Neural progenitor cell (in vitro differentiated cells): ENCODE data around the gene SRGAP2B.
"Not testable (repeated sequence)": the region's sequence is repeated elsewhere in the genome, so short reads cannot be mapped to it uniquely, and the experiment has no call there.

Source experiments
- EZH2 ChIP-seq: fragments of 200-600 bp; sonication (generic); IDR thresholded peaks from 2 replicates; pipeline ENCODE4 v1.6.1; 2017; ENCODE audit warnings: antibody characterized with exemption, mild to moderate bottlenecking, moderate library complexity
- EZH2phosphoT487 ChIP-seq: fragments of 200-600 bp; sonication (generic); IDR thresholded peaks from 2 replicates; pipeline ENCODE4 v1.6.1; 2017; ENCODE audit warnings: antibody characterized with exemption
- TF ChIP-seq, protein P1 (sequence below): fragments of 200-600 bp; sonication (generic); IDR thresholded peaks from 2 replicates; pipeline ENCODE4 v1.5.1; 2017; ENCODE audit warnings: antibody characterized with exemption, mild to moderate bottlenecking

DNA sequence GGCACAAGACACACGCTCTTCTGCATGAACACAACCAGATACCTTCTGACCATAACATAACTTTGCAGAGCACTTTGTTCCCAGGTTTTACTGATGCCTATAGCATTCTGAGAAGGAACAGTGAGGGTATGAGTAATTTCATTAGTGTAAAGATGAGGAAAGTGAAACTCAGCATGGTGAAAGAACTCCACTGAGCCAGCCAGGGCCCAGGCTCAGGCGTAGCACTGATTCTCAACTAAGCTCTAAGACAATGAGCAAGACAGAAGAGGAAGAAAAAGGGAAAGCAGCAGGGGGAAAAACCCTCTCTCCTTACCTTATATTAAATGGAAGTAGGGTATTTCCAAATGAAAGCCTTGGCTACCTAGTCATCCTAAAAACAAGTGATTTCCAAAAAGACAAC lies 155.1 kb downstream of the SRGAP2B start:
- TF ChIP-seq, protein P1, sequence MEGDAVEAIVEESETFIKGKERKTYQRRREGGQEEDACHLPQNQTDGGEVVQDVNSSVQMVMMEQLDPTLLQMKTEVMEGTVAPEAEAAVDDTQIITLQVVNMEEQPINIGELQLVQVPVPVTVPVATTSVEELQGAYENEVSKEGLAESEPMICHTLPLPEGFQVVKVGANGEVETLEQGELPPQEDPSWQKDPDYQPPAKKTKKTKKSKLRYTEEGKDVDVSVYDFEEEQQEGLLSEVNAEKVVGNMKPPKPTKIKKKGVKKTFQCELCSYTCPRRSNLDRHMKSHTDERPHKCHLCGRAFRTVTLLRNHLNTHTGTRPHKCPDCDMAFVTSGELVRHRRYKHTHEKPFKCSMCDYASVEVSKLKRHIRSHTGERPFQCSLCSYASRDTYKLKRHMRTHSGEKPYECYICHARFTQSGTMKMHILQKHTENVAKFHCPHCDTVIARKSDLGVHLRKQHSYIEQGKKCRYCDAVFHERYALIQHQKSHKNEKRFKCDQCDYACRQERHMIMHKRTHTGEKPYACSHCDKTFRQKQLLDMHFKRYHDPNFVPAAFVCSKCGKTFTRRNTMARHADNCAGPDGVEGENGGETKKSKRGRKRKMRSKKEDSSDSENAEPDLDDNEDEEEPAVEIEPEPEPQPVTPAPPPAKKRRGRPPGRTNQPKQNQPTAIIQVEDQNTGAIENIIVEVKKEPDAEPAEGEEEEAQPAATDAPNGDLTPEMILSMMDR: not testable (repeated sequence)
- TF ChIP-seq EZH2phosphoT487, EZH2: not testable (repeated sequence)
